Panc1 (cell line): ENCODE results near the gene MORN1. TPM values are rescaled to one million over a fixed set of nuclear protein-coding genes. Genes with fewer than 3 reads are reported as not detected.
A peak's percentile ranks its signal among the peaks of the same experiment; 100 is the strongest.

Experiments
- ATAC-seq: fragments of 200-7000 bp; cut with Tn5 transposase; 2 replicates; pipeline ENCODE4 v1.9.1; 2020; ENCODE audit warnings: mild to moderate bottlenecking, moderate library complexity
- BruUV-seq: library from RNA; stranded (reverse); fragments of 400-500 nt; replicated peaks from 2 replicates; lab custom pipeline; 2021; lab: Mats Ljungman, UMichigan
- CTCF ChIA-PET: fragments of 300-600 bp; sonication (Branson Sonifier 250); formaldehyde crosslinking; loops from one replicate; lab custom pipeline; 2022; ENCODE audit warnings: antibody characterized with exemption; lab: Charles Lee
- POLR2A ChIA-PET: fragments of 300-600 bp; sonication (Branson Sonifier 250); formaldehyde crosslinking; loops from one replicate; lab custom pipeline; 2022; ENCODE audit warnings: antibody characterized with exemption; lab: Charles Lee
- DNase-seq: peaks from one replicate; pipeline ENCODE4 v3.0.0-alpha.2; 2010; ENCODE audit warnings: low read depth, low spot score
- H3K27ac ChIP-seq: 2 replicates; pipeline ENCODE4 v1.5.1; 2011; ENCODE audit warnings: mild to moderate bottlenecking, low read length, inconsistent platforms
- H3K27me3 ChIP-seq: fragments of 200-500 bp; sonication (Bioruptor generic); 2 replicates; pipeline ENCODE4 v1.6.0; 2014; ENCODE audit warnings: low read length, inconsistent platforms; ENCODE audit not compliant: control insufficient read depth, insufficient read depth
- H3K36me3 ChIP-seq: fragments of 200-500 bp; sonication (Bioruptor generic); 2 replicates; pipeline ENCODE4 v1.5.1; 2014; ENCODE audit warnings: inconsistent platforms, mild to moderate bottlenecking, low read length, moderate library complexity; ENCODE audit not compliant: control insufficient read depth, insufficient read depth
- H3K4me1 ChIP-seq: 2 replicates; pipeline ENCODE4 v1.5.1; 2011; ENCODE audit warnings: inconsistent platforms, mild to moderate bottlenecking, low read length, moderate library complexity; ENCODE audit not compliant: control insufficient read depth, insufficient read depth
- H3K4me3 ChIP-seq, 2 experiments: 2 replicates each; pipeline ENCODE4 v1.5.1; 2011 to 2012; ENCODE audit warnings: low read depth in 2 of 2, low read length in 2 of 2, mild to moderate bottlenecking in 2 of 2, inconsistent platforms in 1 of 2, moderate library complexity in 1 of 2
- H3K9me3 ChIP-seq: fragments of 200-500 bp; sonication (Bioruptor generic); 2 replicates; pipeline ENCODE4 v1.5.1; 2014; ENCODE audit warnings: low read depth, mild to moderate bottlenecking, inconsistent platforms, low read length, moderate library complexity; ENCODE audit not compliant: control insufficient read depth, insufficient read depth
- POLR2AphosphoS5 ChIP-seq: IDR thresholded peaks from 2 replicates; pipeline ENCODE4 v1.6.1; 2012; ENCODE audit warnings: mild to moderate bottlenecking, low read depth, low read length, moderate library complexity
- SIN3A ChIP-seq: IDR thresholded peaks from 2 replicates; pipeline ENCODE4 v1.6.1; 2012; ENCODE audit warnings: low read depth, mild to moderate bottlenecking, low read length, moderate library complexity, borderline replicate concordance; ENCODE audit not compliant: insufficient read depth
- TCF7L2 ChIP-seq: IDR thresholded peaks from 2 replicates; pipeline ENCODE4 v1.6.1; 2011; ENCODE audit warnings: mild to moderate bottlenecking, low read depth, low read length, inconsistent platforms
- in situ Hi-C: cut with HindIII; loops from 2 replicates; pipeline ENCODE4 v1.10.0; 2016; ENCODE audit warnings: low sequenced_read_pairs, low pct_unique_long_range_greater_than_20kb
- intact Hi-C: fragments of 100-400 bp; cut with micrococcal nuclease; formaldehyde crosslinking; loops from one replicate; pipeline ENCODE4 v1.10.0; 2022; ENCODE audit not compliant: unreplicated experiment
- total RNA-seq: library from RNA; stranded (reverse); gene quantifications from one replicate; pipeline ENCODE4 v1.2.1, GENCODE V29; 2021; ENCODE audit not compliant: unreplicated experiment
- TF ChIP-seq, protein P1 (sequence below): fragments of 450-650 bp; IDR thresholded peaks from 2 replicates; pipeline ENCODE4 v1.5.1; 2017; ENCODE audit warnings: mild to moderate bottlenecking
- TF ChIP-seq, protein P2 (sequence below), 2 experiments: IDR thresholded peaks; 2 replicates each; pipeline ENCODE4 v1.6.1; 2011 to 2012; ENCODE audit warnings: low read depth in 2 of 2, control low read depth in 1 of 2, low read length in 1 of 2, mild to moderate bottlenecking in 1 of 2, moderate library complexity in 1 of 2; ENCODE audit not compliant: insufficient read depth in 1 of 2

Gene MORN1
- total RNA-seq, 1 experiment from 2014 or later = 21.3 TPM

GRCh38 chr1:2396059-2396458 lies 4.7 kb upstream of the MORN1 start:
- H3K27me3 ChIP-seq = no peaks in the 10 kb centered on the region
- TF ChIP-seq, protein P1, sequence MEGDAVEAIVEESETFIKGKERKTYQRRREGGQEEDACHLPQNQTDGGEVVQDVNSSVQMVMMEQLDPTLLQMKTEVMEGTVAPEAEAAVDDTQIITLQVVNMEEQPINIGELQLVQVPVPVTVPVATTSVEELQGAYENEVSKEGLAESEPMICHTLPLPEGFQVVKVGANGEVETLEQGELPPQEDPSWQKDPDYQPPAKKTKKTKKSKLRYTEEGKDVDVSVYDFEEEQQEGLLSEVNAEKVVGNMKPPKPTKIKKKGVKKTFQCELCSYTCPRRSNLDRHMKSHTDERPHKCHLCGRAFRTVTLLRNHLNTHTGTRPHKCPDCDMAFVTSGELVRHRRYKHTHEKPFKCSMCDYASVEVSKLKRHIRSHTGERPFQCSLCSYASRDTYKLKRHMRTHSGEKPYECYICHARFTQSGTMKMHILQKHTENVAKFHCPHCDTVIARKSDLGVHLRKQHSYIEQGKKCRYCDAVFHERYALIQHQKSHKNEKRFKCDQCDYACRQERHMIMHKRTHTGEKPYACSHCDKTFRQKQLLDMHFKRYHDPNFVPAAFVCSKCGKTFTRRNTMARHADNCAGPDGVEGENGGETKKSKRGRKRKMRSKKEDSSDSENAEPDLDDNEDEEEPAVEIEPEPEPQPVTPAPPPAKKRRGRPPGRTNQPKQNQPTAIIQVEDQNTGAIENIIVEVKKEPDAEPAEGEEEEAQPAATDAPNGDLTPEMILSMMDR = no peak
- TF ChIP-seq POLR2AphosphoS5 = no peak
- TF ChIP-seq, protein P2, sequence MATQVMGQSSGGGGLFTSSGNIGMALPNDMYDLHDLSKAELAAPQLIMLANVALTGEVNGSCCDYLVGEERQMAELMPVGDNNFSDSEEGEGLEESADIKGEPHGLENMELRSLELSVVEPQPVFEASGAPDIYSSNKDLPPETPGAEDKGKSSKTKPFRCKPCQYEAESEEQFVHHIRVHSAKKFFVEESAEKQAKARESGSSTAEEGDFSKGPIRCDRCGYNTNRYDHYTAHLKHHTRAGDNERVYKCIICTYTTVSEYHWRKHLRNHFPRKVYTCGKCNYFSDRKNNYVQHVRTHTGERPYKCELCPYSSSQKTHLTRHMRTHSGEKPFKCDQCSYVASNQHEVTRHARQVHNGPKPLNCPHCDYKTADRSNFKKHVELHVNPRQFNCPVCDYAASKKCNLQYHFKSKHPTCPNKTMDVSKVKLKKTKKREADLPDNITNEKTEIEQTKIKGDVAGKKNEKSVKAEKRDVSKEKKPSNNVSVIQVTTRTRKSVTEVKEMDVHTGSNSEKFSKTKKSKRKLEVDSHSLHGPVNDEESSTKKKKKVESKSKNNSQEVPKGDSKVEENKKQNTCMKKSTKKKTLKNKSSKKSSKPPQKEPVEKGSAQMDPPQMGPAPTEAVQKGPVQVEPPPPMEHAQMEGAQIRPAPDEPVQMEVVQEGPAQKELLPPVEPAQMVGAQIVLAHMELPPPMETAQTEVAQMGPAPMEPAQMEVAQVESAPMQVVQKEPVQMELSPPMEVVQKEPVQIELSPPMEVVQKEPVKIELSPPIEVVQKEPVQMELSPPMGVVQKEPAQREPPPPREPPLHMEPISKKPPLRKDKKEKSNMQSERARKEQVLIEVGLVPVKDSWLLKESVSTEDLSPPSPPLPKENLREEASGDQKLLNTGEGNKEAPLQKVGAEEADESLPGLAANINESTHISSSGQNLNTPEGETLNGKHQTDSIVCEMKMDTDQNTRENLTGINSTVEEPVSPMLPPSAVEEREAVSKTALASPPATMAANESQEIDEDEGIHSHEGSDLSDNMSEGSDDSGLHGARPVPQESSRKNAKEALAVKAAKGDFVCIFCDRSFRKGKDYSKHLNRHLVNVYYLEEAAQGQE (IDR thresholded peaks at IDR 0.05; ENCODE audit: insufficient read depth in 1 of 2, low read depth in 2 of 2, low read length in 1 of 2) = no peak
- no peak for TF ChIP-seq TCF7L2
- no peak for TF ChIP-seq SIN3A
- H3K9me3 ChIP-seq = no peaks in the 10 kb centered on the region
- ChIA-PET POLR2A (no interaction called here), CTCF (no interaction called here)
- in situ Hi-C loops (loop anchor here (10.0 kb wide), 1 partner anchor 201 kb away; the partner anchor contains the start of gene FAAP20), intact Hi-C loops (no loop called here)
- no peak overlapping the region for H3K4me3 ChIP-seq
- H3K36me3 ChIP-seq = peaks cover 16% of the 10 kb centered on the region; the same call in 1 of the 2 replicates
- no peak overlapping the region for H3K27ac ChIP-seq
- BruUV-seq = no TSS peak
- no peak for DNase-seq
- no peak for ATAC-seq
- H3K4me1 ChIP-seq = peaks cover 17% of the 10 kb centered on the region

GRCh38 chr1:2395245-2395644 lies 3.9 kb upstream of the MORN1 start:
- in situ Hi-C loops (loop anchor here (10.0 kb wide), 1 partner anchor 200 kb away; the partner anchor contains the start of gene FAAP20), intact Hi-C loops (no loop called here)
- ChIA-PET POLR2A (no interaction called here), CTCF (no interaction called here)
- H3K4me3 ChIP-seq = no peak overlapping the region
- no peaks in the 10 kb centered on the region for H3K9me3 ChIP-seq
- H3K4me1 ChIP-seq = peaks cover 22% of the 10 kb centered on the region
- TF ChIP-seq SIN3A = no peak
- ATAC-seq (no peak), DNase-seq (no peak)
- no peaks in the 10 kb centered on the region for H3K27me3 ChIP-seq
- peaks cover 14% of the 10 kb centered on the region; the same call in 1 of the 2 replicates for H3K36me3 ChIP-seq
- BruUV-seq = no TSS peak
- no peak overlapping the region for H3K27ac ChIP-seq

DNA sequence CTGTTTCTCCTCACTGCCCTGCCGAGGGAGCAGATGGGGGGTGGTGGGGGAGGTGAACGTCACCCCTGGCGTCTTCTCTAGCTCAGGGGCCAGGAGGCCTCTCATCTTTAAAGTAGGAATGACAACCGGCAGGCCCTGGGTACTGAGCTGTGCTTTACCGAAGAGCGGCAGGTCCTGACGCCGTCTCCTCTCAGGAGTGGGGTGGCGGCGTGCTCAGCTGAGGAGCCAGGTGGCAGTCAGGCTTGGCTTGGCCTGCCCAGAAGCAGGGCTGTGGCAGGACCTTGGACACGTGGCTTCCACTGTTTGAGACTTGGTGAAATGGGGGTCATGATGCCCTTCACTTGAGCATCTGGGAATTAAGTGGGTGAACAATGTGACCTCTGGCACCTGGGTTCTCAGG lies 3.4 kb upstream of the MORN1 start:
- Histone ChIP-seq H3K36me3 (peaks cover 14% of the 10 kb centered on the region; the same call in 1 of the 2 replicates), H3K27me3 (no peaks in the 10 kb centered on the region), H3K4me3 (no peak overlapping the region), H3K27ac (0 out of 2 replicates have a peak overlapping the region, but pooled peaks have one; percentile 32), H3K4me1 (peaks cover 26% of the 10 kb centered on the region), H3K9me3 (no peaks in the 10 kb centered on the region)
- in situ Hi-C loops = loop anchor here (10.0 kb wide), 1 partner anchor 200 kb away; the partner anchor contains the start of gene FAAP20
- BruUV-seq = no TSS peak
- ATAC-seq (no peak), DNase-seq (no peak)
- intact Hi-C loops = no loop called here
- TF ChIP-seq, protein P1 = no peak
- TF ChIP-seq, protein P2 (IDR thresholded peaks at IDR 0.05; ENCODE audit: insufficient read depth in 1 of 2, low read depth in 2 of 2, low read length in 1 of 2) = no peak
- TF ChIP-seq TCF7L2 (no peak), POLR2AphosphoS5 (no peak), SIN3A (no peak)
- POLR2A ChIA-PET = no interaction called here
- CTCF ChIA-PET = no interaction called here
